Measurements from ENCODE around the gene PLBD2. TPM values are rescaled to one million over a fixed set of nuclear protein-coding genes. Genes with fewer than 3 reads are reported as not detected.

Gene PLBD2
- polyA plus RNA-seq, 1 experiment = 16.0 TPM

DNA sequence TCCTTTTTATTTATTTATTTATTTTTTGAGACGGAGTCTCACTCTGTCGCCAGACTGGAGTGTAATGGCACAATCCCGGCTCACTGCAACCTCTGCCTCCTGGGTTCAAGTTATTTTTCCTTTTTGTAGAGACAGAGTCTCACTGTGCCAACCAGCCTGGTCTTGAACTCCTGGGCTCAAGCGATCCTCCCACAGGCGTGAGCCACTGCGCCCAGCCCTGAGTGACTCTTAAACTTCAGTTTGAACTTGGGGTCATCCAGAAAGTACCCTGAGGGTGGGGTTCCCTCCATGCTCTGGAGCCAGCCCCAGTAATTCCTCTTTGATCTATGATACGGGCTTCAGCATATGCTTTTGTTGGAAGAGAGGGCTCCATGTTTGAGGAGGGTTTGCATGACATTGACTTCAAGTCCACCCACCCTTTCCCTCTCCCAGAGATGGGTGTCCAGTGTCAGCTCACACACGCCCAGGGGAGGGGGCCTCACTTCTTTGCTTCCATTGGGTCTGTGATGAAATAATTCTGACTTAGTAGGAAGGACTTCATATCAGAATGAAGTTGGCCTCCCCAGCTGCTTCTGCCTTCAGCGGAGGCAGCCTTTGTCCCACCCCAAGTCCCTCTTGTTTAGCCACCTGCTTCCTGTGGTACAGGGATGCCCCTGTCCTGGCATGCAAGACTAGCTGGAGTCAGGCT, 33.4 kb downstream of the PLBD2 start:
- no peaks in the 10 kb centered on the region for H3K27me3 ChIP-seq (ENCODE audit: control insufficient read depth, insufficient read depth, low read length)
- ChIA-PET CTCF (no interaction called here), POLR2A (no interaction called here)
- H3K4me3 ChIP-seq (ENCODE audit: low read depth, low read length) = no peak overlapping the region
- DNase-seq (ENCODE audit: low read depth, low spot score) = no peak
- TF ChIP-seq, protein P1, sequence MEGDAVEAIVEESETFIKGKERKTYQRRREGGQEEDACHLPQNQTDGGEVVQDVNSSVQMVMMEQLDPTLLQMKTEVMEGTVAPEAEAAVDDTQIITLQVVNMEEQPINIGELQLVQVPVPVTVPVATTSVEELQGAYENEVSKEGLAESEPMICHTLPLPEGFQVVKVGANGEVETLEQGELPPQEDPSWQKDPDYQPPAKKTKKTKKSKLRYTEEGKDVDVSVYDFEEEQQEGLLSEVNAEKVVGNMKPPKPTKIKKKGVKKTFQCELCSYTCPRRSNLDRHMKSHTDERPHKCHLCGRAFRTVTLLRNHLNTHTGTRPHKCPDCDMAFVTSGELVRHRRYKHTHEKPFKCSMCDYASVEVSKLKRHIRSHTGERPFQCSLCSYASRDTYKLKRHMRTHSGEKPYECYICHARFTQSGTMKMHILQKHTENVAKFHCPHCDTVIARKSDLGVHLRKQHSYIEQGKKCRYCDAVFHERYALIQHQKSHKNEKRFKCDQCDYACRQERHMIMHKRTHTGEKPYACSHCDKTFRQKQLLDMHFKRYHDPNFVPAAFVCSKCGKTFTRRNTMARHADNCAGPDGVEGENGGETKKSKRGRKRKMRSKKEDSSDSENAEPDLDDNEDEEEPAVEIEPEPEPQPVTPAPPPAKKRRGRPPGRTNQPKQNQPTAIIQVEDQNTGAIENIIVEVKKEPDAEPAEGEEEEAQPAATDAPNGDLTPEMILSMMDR (IDR thresholded peaks at IDR 0.05; ENCODE audit: low read depth, low read length) = no peak
- no peak overlapping the region for H3K27ac ChIP-seq (ENCODE audit: low read depth, low read length)
- H3K9me3 ChIP-seq (ENCODE audit: control insufficient read depth, insufficient read depth, low read length) = peaks cover 5% of the 10 kb centered on the region; the same call in 1 of the 2 replicates

DNA sequence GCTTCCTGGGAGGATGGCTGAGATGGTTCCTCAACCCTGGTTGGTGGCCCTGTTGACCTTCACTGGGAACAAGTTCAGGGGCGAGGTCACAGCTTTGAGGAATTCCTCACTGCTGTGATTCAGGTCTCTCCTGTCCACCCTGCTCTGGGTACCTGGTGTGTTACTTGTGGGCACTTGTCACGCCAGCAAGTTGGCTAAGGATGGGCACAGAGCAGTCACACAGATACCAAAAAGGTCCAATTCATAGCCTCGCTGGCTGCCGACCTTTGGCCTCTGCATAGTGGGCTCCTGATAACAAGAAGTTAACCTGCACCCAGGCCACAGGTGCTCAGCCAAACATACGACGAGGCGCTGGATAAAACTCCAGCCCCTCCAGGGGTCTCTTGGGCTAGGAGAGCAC, 34.1 kb downstream of the PLBD2 start:
- DNase-seq (ENCODE audit: low read depth, low spot score) = no peak
- POLR2A ChIA-PET = no interaction called here
- TF ChIP-seq, protein P1 (IDR thresholded peaks at IDR 0.05; ENCODE audit: low read depth, low read length) = no peak
- Histone ChIP-seq H3K27me3 (ENCODE audit: control insufficient read depth, insufficient read depth, low read length) (peaks cover 5% of the 10 kb centered on the region), H3K9me3 (ENCODE audit: control insufficient read depth, insufficient read depth, low read length) (peaks cover 5% of the 10 kb centered on the region; the same call in 1 of the 2 replicates), H3K4me3 (ENCODE audit: low read depth, low read length) (no peak overlapping the region), H3K27ac (ENCODE audit: low read depth, low read length) (no peak overlapping the region)
- CTCF ChIA-PET = no interaction called here

DNA sequence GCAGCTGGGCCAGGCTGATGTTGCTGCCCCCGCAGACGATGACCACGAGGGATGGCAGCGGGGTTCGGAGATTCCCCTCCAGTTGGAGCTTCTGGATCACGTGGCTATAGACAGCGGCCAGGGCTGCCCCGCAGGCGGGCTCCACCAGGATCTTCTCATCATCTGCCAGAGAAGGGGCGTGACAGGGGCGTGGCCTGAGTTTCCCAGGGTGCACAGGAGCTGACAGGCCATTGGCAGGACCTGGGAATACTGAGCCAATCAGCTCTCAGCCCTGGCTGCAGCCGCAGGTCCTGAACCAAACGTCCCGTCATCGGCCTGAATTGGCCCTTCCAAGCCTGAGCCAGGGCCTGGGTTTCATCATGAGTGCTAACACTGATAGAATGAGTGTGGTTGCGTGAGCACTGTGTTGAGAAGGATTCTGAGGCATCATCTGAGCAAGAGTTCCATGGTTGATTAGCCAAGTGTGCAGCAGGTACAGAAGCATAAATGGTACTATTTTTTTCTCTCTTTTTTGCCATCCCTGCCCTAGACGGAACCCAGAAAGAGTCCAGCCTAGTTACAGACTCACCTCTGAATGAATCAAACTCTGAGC, 34.7 kb downstream of the PLBD2 start:
- Histone ChIP-seq H3K27me3 (ENCODE audit: control insufficient read depth, insufficient read depth, low read length) (peaks cover 7% of the 10 kb centered on the region), H3K4me3 (ENCODE audit: low read depth, low read length) (no peak overlapping the region), H3K27ac (ENCODE audit: low read depth, low read length) (no peak overlapping the region), H3K9me3 (ENCODE audit: control insufficient read depth, insufficient read depth, low read length) (peaks cover 5% of the 10 kb centered on the region; the same call in 1 of the 2 replicates)
- ChIA-PET CTCF (no interaction called here), POLR2A (no interaction called here)
- DNase-seq (ENCODE audit: low read depth, low spot score) = no peak
- TF ChIP-seq, protein P1 (IDR thresholded peaks at IDR 0.05; ENCODE audit: low read depth, low read length) = no peak

DNA sequence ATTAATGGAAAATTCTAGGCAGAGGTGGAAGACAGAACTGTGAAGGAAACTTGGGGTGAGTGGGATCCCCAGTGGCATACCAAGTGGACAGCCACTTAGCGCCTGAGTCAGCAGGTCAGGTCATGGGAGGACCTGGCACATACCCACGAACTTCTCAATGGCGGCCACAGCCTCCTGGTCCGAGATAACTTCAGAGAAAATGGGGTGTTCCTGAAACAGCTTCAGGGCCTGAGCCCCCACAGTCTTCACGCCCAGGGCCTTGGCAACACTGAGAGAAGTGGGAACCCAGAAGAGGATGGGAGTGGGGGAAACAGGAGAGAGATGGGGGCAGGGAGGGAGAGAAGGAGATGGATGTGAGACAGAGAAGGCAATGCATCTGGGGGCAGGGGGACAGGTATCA, 35.4 kb downstream of the PLBD2 start:
- no peak for DNase-seq (ENCODE audit: low read depth, low spot score)
- POLR2A ChIA-PET = no interaction called here
- peaks cover 5% of the 10 kb centered on the region; the same call in 1 of the 2 replicates for H3K9me3 ChIP-seq (ENCODE audit: control insufficient read depth, insufficient read depth, low read length)
- TF ChIP-seq, protein P1 (IDR thresholded peaks at IDR 0.05; ENCODE audit: low read depth, low read length) = no peak
- H3K27me3 ChIP-seq (ENCODE audit: control insufficient read depth, insufficient read depth, low read length) = peaks cover 7% of the 10 kb centered on the region
- CTCF ChIA-PET = interaction anchor here (1.8 kb wide), 1 partner anchor 32 kb away, joined by 7 read pairs; no protein-coding TSS in a partner anchor
- H3K27ac ChIP-seq (ENCODE audit: low read depth, low read length) = no peak overlapping the region
- H3K4me3 ChIP-seq (ENCODE audit: low read depth, low read length) = no peak overlapping the region

GRCh38 chr12:113395119-113395518, 36.7 kb downstream of the PLBD2 start:
- H3K27me3 ChIP-seq (ENCODE audit: control insufficient read depth, insufficient read depth, low read length) = peaks cover 7% of the 10 kb centered on the region
- H3K9me3 ChIP-seq (ENCODE audit: control insufficient read depth, insufficient read depth, low read length) = peaks cover 5% of the 10 kb centered on the region; the same call in 1 of the 2 replicates
- no peak overlapping the region for H3K27ac ChIP-seq (ENCODE audit: low read depth, low read length)
- no peak for DNase-seq (ENCODE audit: low read depth, low spot score)
- POLR2A ChIA-PET = no interaction called here
- TF ChIP-seq, protein P1 (IDR thresholded peaks at IDR 0.05; ENCODE audit: low read depth, low read length) = no peak
- CTCF ChIA-PET = interaction anchor here (1.8 kb wide), 1 partner anchor 30 kb away, joined by 7 read pairs; no protein-coding TSS in a partner anchor
- no peak overlapping the region for H3K4me3 ChIP-seq (ENCODE audit: low read depth, low read length)

Data from AG04450 (cell line).